GM21423 (cell line): ENCODE results near the gene TYRP1.

Experiments used
- ATAC-seq: cut with Tn5 transposase; IDR thresholded peaks from one replicate; pipeline ENCODE4 v1.9.1; 2021; ENCODE audit warnings: mild to moderate bottlenecking, moderate library complexity; ENCODE audit not compliant: unreplicated experiment

The TYRP1 gene

DNA sequence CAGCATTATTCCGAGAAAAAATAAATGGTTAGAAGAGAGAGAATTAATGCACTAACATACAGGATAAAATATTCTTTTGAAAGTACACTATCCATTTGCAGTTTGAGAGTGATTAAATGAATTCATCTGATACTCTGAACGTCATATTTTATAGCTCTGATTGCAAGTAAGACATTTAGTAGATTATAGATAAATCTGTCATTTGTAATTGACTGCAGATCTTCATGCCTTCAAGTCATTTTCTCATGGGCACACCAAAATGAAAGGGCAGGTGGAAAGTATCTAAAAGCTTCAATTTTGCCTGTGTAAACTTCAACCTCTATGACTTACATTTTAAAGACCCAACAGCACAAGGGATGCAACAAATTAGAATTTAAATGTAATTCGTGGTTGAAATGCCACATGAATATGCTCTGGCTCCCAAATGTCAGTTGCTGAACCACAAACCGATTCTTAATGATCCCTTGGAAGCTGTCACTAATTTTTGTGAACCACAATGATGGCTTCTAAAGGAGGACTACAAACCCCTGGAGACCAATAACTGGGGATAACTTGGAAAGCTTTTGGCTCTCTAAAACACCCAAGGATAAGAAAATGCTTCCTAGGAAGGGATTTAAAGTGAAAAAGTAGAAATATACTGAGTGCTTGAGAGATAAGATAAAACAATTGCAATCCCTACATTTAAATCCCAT lies 3.9 kb downstream of the TYRP1 start:
- ATAC-seq = no peak

- ATAC-seq = no peak
Measured at GRCh38 chr9:12697719-12698118, 4.5 kb downstream of the TYRP1 start.

- ATAC-seq = no peak
Measured at GRCh38 chr9:12698266-12698665, 5.1 kb downstream of the TYRP1 start.

GRCh38 chr9:12698986-12699385 lies 5.8 kb downstream of the TYRP1 start:
- ATAC-seq = no peak

- no peak for ATAC-seq
Measured at GRCh38 chr9:12699529-12699928, 6.3 kb downstream of the TYRP1 start.

- ATAC-seq = no peak
Measured at GRCh38 chr9:12701126-12701525, 7.9 kb downstream of the TYRP1 start.

- ATAC-seq = no peak
Measured at GRCh38 chr9:12702160-12702758, 9.1 kb downstream of the TYRP1 start.

GRCh38 chr9:12703996-12704395 lies 10.8 kb downstream of the TYRP1 start:
- ATAC-seq = no peak

DNA sequence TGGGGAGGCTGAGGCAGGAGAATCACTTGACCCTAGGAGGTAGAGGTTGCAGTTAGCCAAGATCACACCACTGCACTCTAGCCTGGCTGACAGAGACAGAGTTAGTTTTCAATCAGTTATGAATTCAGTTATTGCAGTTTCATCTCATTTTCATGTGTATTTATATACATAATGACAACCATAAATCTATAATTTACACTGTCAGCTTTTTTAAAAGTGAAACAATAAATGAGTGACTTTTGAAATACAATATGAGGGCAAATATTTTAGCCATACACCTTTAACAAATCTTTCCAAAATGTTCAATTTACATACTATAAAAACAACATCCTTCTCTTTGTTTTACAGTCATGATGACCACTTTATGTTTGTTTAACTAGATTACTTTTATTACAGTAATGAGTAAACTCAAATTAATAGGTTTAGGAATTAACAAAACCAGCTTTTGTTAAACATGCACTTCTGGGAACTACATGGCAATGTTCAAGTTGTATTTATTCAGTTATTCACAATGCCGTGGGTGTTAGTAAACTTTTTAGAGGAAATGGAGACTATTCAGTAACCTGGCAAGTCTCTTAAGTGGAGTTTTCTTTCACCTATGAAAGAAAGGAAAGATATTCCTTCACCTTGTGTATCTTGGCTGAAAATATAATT lies 12.7 kb downstream of the TYRP1 start:
- ATAC-seq = no peak

DNA sequence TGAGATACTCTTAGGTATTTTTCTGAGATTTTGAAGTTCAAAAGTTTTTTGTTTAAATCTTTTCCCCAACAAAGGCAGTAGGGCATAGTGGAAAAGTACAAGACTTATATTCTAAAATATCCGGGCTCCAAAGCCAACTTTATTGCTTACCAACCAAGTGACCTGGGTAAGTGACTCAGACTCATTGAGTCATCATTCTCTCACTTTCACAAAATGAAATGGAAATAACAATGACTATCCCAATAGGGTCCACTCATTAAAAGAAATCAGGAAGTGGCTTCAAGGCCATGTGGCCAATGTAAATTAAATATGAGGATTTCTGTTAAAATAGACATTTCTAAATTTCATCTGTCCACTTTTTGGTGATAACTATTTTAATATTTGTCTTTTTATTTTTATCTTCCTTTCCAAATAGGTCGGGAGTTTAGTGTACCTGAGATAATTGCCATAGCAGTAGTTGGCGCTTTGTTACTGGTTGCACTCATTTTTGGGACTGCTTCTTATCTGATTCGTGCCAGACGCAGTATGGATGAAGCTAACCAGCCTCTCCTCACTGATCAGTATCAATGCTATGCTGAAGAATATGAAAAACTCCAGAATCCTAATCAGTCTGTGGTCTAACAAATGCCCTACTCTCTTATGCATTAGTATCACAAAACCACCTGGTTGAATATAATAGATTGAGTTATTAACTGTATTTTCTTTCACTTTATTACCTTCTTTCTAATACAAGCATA lies 15.5 kb downstream of the TYRP1 start:
- ATAC-seq = no peak

DNA sequence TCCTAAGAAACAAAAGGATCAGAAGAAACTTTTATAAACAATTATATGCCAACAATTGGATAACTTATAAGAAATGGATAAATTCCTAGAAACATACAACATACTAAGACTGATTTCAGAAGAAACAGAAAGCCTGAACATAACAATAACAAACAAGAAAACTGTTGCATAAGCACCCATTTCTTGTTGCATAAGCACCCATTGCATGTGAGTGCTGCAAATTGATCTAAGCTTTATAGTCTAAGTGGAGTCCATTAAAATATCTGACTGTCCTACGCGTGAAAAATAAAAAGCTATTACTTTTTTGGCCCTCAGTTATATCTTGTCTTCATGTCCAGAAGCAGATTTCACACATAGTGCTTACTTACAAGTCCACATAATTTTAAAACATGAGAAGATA lies 19.3 kb downstream of the TYRP1 start:
- no peak for ATAC-seq

GRCh38 chr9:12715268-12715667 lies 22.1 kb downstream of the TYRP1 start:
- ATAC-seq = no peak

GRCh38 chr9:12716823-12717600 lies 23.8 kb downstream of the TYRP1 start:
- no peak for ATAC-seq

GRCh38 chr9:12717907-12718306 lies 24.7 kb downstream of the TYRP1 start:
- ATAC-seq = no peak

- no peak for ATAC-seq
Measured at GRCh38 chr9:12718482-12719026, 25.4 kb downstream of the TYRP1 start.

DNA sequence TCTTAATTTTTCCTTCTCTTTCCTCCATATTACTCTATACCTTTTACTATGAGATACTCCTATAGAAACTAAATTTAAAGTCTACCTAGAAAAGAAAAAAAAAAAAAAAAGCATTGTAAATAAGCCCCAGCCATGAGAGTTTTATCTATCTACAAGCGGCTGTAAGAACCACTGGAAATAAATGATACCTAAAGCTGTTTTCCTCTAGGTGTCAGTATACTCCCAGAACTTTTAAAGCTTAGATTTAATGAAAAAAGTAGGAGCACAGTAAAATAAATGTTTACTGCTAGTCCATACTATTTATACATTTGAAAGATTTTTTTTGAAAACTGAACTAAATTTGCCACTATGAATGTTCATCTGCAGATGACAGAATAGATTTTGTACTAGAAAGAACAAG lies 26.2 kb downstream of the TYRP1 start:
- ATAC-seq = no peak

GRCh38 chr9:12720551-12720950 lies 27.4 kb downstream of the TYRP1 start:
- ATAC-seq = no peak

DNA sequence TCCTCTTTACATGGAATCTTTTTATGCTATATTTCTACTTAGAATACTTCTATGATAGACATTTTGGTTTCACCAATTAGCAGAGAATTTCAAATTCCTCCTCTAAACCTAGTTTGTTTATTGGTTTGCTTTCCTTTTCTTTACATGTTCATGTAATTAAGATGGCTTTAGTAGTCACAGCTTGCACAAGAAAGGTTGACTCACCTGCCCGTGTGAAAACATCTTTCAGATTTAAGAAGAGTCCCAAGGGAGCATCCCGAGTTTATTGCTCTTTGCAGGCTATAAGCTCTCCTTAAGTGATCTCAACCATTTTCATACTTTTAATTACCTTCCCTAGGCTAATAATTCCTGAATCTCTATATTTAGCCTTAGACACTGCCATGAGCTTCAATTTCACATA lies 28.9 kb downstream of the TYRP1 start:
- no peak for ATAC-seq

DNA sequence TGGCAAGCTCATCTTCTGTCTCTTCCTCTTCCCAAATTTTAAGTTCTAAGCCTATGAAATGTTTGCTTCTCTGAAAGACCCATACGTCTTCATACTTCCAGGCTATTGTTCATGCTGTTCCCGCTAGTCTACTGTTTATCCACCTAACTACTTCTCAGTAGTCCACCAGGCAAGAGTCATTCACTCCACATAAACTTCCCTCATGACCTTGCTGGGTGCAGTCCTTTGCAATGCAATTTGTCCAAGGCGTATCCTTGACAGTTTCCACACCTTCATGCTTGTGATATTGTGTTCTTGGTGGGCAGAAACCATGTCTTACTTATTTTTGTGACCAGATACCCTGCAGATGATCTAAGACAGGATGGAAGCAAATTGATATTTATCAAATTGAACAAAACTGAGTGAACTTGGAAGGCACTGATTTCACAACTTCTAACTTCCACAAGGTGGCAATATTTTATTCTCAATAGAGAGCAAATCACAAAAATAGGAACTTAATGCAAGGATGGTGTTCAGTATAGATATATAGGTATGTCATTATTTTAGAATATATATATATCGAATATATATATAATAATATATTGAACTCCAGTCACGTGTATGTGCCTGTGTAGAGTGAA lies 30.3 kb downstream of the TYRP1 start:
- no peak for ATAC-seq

GRCh38 chr9:12726795-12727194 lies 33.6 kb downstream of the TYRP1 start:
- ATAC-seq = no peak
